OCI-LY1 (cell line): ENCODE results near the gene ASPA.
"Not testable (repeated sequence)": the region's sequence is repeated elsewhere in the genome, so short reads cannot be mapped to it uniquely, and the experiment has no call there.

Experiments
- CTCF ChIP-seq: fragments of 200-600 bp; sonication (generic), shearing (Covaris generic); IDR thresholded peaks from 2 replicates; pipeline ENCODE4 v1.5.1; 2017; ENCODE audit warnings: mild to moderate bottlenecking, antibody characterized with exemption, low read length, moderate library complexity, mixed read lengths
- EZH2 ChIP-seq: fragments of 200-600 bp; sonication (generic), shearing (Covaris generic); IDR thresholded peaks from 2 replicates; pipeline ENCODE4 v1.8.0; 2017; ENCODE audit warnings: borderline replicate concordance, mixed run types, mild to moderate bottlenecking, antibody characterized with exemption, low read length, moderate library complexity, mixed read lengths

- TF ChIP-seq CTCF, EZH2: not testable (repeated sequence)
These were observed 38.4 kb downstream of the ASPA start for GRCh38 chr17:3514167-3514566.
